SK-N-DZ (cell line): ENCODE results near the gene CNTNAP5. TPM values are rescaled to one million over a fixed set of nuclear protein-coding genes. Genes with fewer than 3 reads are reported as not detected.

Source experiments
- DNase-seq: peaks from one replicate; pipeline ENCODE4 v3.0.0-alpha.2; 2015; ENCODE audit warnings: low spot score
- polyA plus RNA-seq, 2 experiments: library from polyadenylated mRNA; depleted of rRNA; stranded (reverse); fragments of >200 nt; gene quantifications; 2 replicates each; pipeline ENCODE4 v1.2.3, GENCODE V29; 2014

Gene CNTNAP5
- polyA plus RNA-seq (2014; cell fraction: cytosol; rRNA removed), result 0.38 and 0.98 TPM in 2 replicates
- polyA plus RNA-seq (2014; cell fraction: nucleus; rRNA removed), result 0.32 and 3.8 TPM in 2 replicates

GRCh38 chr2:124025171-124025580 lies at the start of gene CNTNAP5:
TSS of gene CNTNAP5 (plus strand) at chr2:124025287. CDS start at chr2:124025651, 364 bp downstream.
- DNase-seq, result peak; percentile 80

- DNase-seq, result no peak
Observed at GRCh38 chr2:123976054-123976648, 48.9 kb upstream of the CNTNAP5 start.

- DNase-seq, result peak; percentile 38
Observed at GRCh38 chr2:123993728-123994323, 31.3 kb upstream of the CNTNAP5 start.

- DNase-seq, result no peak
Observed at GRCh38 chr2:123999681-124000080, 25.4 kb upstream of the CNTNAP5 start.

- no peak for DNase-seq
Observed at GRCh38 chr2:124001696-124002430, 23.2 kb upstream of the CNTNAP5 start.

- DNase-seq, result no peak
Observed at GRCh38 chr2:124018890-124019289, 6.2 kb upstream of the CNTNAP5 start.

GRCh38 chr2:124024561-124025170 lies 421 bp upstream of the CNTNAP5 start:
- DNase-seq, result peak; percentile 34

- DNase-seq, result peak; percentile 24
Observed at GRCh38 chr2:124025891-124026434, 876 bp downstream of the CNTNAP5 start.

GRCh38 chr2:124026503-124026902 lies 1.4 kb downstream of the CNTNAP5 start:
- DNase-seq, result peak; percentile 9

GRCh38 chr2:124027182-124027581 lies 2.1 kb downstream of the CNTNAP5 start:
- DNase-seq, result peak; percentile 88

GRCh38 chr2:124032799-124033198 lies 7.7 kb downstream of the CNTNAP5 start:
- DNase-seq, result no peak

- DNase-seq, result no peak
Observed at GRCh38 chr2:124034265-124034664, 9.2 kb downstream of the CNTNAP5 start.

- no peak for DNase-seq
Observed at GRCh38 chr2:124035001-124035400, 9.9 kb downstream of the CNTNAP5 start.

- DNase-seq, result no peak
Observed at GRCh38 chr2:124039032-124039431, 13.9 kb downstream of the CNTNAP5 start.

GRCh38 chr2:124039762-124040291 lies 14.7 kb downstream of the CNTNAP5 start:
- no peak for DNase-seq

GRCh38 chr2:124045894-124046293 lies 20.8 kb downstream of the CNTNAP5 start:
- no peak for DNase-seq

GRCh38 chr2:124046332-124046731 lies 21.2 kb downstream of the CNTNAP5 start:
- no peak for DNase-seq

GRCh38 chr2:124048102-124048501 lies 23.0 kb downstream of the CNTNAP5 start:
- DNase-seq, result no peak

- no peak for DNase-seq
Observed at GRCh38 chr2:124048664-124049063, 23.6 kb downstream of the CNTNAP5 start.

- DNase-seq, result no peak
Observed at GRCh38 chr2:124049136-124049535, 24.0 kb downstream of the CNTNAP5 start.

- peak; percentile 93 for DNase-seq
Observed at GRCh38 chr2:124050833-124051497, 25.9 kb downstream of the CNTNAP5 start.
